SKM-1 treated with dmso at 0.1 percent for 144 hours (cell line): Measurements from ENCODE around the gene LRIG2.
A peak's percentile ranks its signal among the peaks of the same experiment; 100 is the strongest.
"Not testable (repeated sequence)": the region's sequence is repeated elsewhere in the genome, so short reads cannot be mapped to it uniquely, and the experiment has no call there.

ENCODE experiments used
- DNase-seq: peaks from one replicate; lab custom pipeline; 2025; ENCODE audit not compliant: unreplicated experiment; lab: John Stamatoyannopoulos, UW

LRIG2 gene

GRCh38 chr1:113125517-113125916 lies 52.5 kb downstream of the LRIG2 start:
- DNase-seq = no peak

GRCh38 chr1:113126207-113126606 lies 53.2 kb downstream of the LRIG2 start:
- no peak for DNase-seq

GRCh38 chr1:113128116-113128515 lies 55.1 kb downstream of the LRIG2 start:
- DNase-seq = no peak

GRCh38 chr1:113129529-113130185 lies 56.7 kb downstream of the LRIG2 start:
- DNase-seq = no peak

GRCh38 chr1:113133038-113133437 lies 60.0 kb downstream of the LRIG2 start:
- no peak for DNase-seq

GRCh38 chr1:113133759-113134158 lies 60.8 kb downstream of the LRIG2 start:
- no peak for DNase-seq

GRCh38 chr1:113135460-113135859 lies 62.5 kb downstream of the LRIG2 start:
- no peak for DNase-seq

- DNase-seq = no peak
Measured at GRCh38 chr1:113136476-113136875, 63.5 kb downstream of the LRIG2 start.

GRCh38 chr1:113137563-113137962 lies 64.6 kb downstream of the LRIG2 start:
- no peak for DNase-seq

GRCh38 chr1:113138778-113139177 lies 65.8 kb downstream of the LRIG2 start:
- DNase-seq = no peak

- no peak for DNase-seq
Measured at GRCh38 chr1:113140176-113140575, 67.2 kb downstream of the LRIG2 start.

- DNase-seq = peak; percentile 47
Measured at GRCh38 chr1:113140588-113141446, 67.8 kb downstream of the LRIG2 start.

- DNase-seq = no peak
Measured at GRCh38 chr1:113141650-113142473, 68.9 kb downstream of the LRIG2 start.

GRCh38 chr1:113142791-113143190 lies 69.8 kb downstream of the LRIG2 start:
- DNase-seq = no peak

GRCh38 chr1:113146242-113147072 lies 73.5 kb downstream of the LRIG2 start:
- no peak for DNase-seq

GRCh38 chr1:113147073-113147625 lies 74.2 kb downstream of the LRIG2 start:
- DNase-seq = no peak

GRCh38 chr1:113147826-113148225 lies 74.8 kb downstream of the LRIG2 start:
- no peak for DNase-seq

- DNase-seq = not testable (repeated sequence)
Measured at GRCh38 chr1:113150494-113150893, 77.5 kb downstream of the LRIG2 start.

- no peak for DNase-seq
Measured at GRCh38 chr1:113153116-113153803, 80.3 kb downstream of the LRIG2 start.

GRCh38 chr1:113156368-113156767 lies 83.4 kb downstream of the LRIG2 start:
- DNase-seq = no peak
